ENCODE data around the gene CSH2. TPM values are rescaled to one million over a fixed set of nuclear protein-coding genes. Genes with fewer than 3 reads are reported as not detected.
"Not testable (repeated sequence)": the region's sequence is repeated elsewhere in the genome, so short reads cannot be mapped to it uniquely, and the experiment has no call there.

CSH2 gene
- not detected for total RNA-seq

GRCh38 chr17:63873577-63873976 lies at the start of gene CSH2:
Gene CSH2 (minus strand): TSS chr17:63873677. CDS start chr17:63873614, 63 bp downstream.
- ATAC-seq = not testable (repeated sequence)

GRCh38 chr17:63922402-63922801 lies 48.9 kb upstream of the CSH2 start:
- peak; percentile 24 for ATAC-seq

GRCh38 chr17:63920779-63921178 lies 47.3 kb upstream of the CSH2 start:
- ATAC-seq = not testable (repeated sequence)

GRCh38 chr17:63920050-63920449 lies 46.6 kb upstream of the CSH2 start:
- ATAC-seq = not testable (repeated sequence)

- peak; percentile 84 for ATAC-seq
Measured at GRCh38 chr17:63919311-63919723, 45.8 kb upstream of the CSH2 start.

- not testable (repeated sequence) for ATAC-seq
Measured at GRCh38 chr17:63918789-63919305, 45.4 kb upstream of the CSH2 start, which contains the start of gene GH1. Gene GH1 (minus strand): TSS chr17:63918839. CDS start chr17:63918776, 63 bp downstream.

- no peak for ATAC-seq
Measured at GRCh38 chr17:63918305-63918704, 44.8 kb upstream of the CSH2 start.

GRCh38 chr17:63917646-63918045 lies 44.2 kb upstream of the CSH2 start:
- ATAC-seq = no peak

GRCh38 chr17:63917206-63917605 lies 43.7 kb upstream of the CSH2 start:
- ATAC-seq = not testable (repeated sequence)

- peak; percentile 26 for ATAC-seq
Measured at GRCh38 chr17:63916566-63917185, 43.2 kb upstream of the CSH2 start.

GRCh38 chr17:63915753-63916152 lies 42.3 kb upstream of the CSH2 start:
- not testable (repeated sequence) for ATAC-seq

GRCh38 chr17:63914471-63914870 lies 41.0 kb upstream of the CSH2 start:
- ATAC-seq = no peak

GRCh38 chr17:63911657-63912100 lies 38.2 kb upstream of the CSH2 start:
- peak; percentile 62 for ATAC-seq

GRCh38 chr17:63911041-63911635 lies 37.7 kb upstream of the CSH2 start, which contains the start of gene CSHL1:
Gene CSHL1 (minus strand): TSS chr17:63911258. CDS start chr17:63911196, 62 bp downstream.
- ATAC-seq = no peak

- no peak for ATAC-seq
Measured at GRCh38 chr17:63910096-63910495, 36.6 kb upstream of the CSH2 start.

- ATAC-seq = not testable (repeated sequence)
Measured at GRCh38 chr17:63909586-63909985, 36.1 kb upstream of the CSH2 start.

- not testable (repeated sequence) for ATAC-seq
Measured at GRCh38 chr17:63907161-63907778, 33.8 kb upstream of the CSH2 start.

GRCh38 chr17:63904796-63905195 lies 31.3 kb upstream of the CSH2 start:
- not testable (repeated sequence) for ATAC-seq

- peak; percentile 53 for ATAC-seq
Measured at GRCh38 chr17:63903787-63904201, 30.3 kb upstream of the CSH2 start.

GRCh38 chr17:63901971-63902370 lies 28.5 kb upstream of the CSH2 start:
- ATAC-seq = not testable (repeated sequence)

GRCh38 chr17:63898899-63899798 lies 25.7 kb upstream of the CSH2 start:
- ATAC-seq = not testable (repeated sequence)

Measured in esophagus mucosa (tissue), 1 donor.